ENCODE results near the gene C1QTNF1.

C1QTNF1 gene

GRCh38 chr17:78998311-78999055 is 25.5 kb upstream of the C1QTNF1 start:
- no peak overlapping the region for H3K4me3 ChIP-seq (ENCODE audit: low read depth, low read length)
- DNase-seq (ENCODE audit: low read depth): no peak
- TF ChIP-seq, protein P1, sequence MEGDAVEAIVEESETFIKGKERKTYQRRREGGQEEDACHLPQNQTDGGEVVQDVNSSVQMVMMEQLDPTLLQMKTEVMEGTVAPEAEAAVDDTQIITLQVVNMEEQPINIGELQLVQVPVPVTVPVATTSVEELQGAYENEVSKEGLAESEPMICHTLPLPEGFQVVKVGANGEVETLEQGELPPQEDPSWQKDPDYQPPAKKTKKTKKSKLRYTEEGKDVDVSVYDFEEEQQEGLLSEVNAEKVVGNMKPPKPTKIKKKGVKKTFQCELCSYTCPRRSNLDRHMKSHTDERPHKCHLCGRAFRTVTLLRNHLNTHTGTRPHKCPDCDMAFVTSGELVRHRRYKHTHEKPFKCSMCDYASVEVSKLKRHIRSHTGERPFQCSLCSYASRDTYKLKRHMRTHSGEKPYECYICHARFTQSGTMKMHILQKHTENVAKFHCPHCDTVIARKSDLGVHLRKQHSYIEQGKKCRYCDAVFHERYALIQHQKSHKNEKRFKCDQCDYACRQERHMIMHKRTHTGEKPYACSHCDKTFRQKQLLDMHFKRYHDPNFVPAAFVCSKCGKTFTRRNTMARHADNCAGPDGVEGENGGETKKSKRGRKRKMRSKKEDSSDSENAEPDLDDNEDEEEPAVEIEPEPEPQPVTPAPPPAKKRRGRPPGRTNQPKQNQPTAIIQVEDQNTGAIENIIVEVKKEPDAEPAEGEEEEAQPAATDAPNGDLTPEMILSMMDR (IDR thresholded peaks at IDR 0.05; ENCODE audit: insufficient read depth, low read depth, low read length, missing control alignments): no peak

DNA sequence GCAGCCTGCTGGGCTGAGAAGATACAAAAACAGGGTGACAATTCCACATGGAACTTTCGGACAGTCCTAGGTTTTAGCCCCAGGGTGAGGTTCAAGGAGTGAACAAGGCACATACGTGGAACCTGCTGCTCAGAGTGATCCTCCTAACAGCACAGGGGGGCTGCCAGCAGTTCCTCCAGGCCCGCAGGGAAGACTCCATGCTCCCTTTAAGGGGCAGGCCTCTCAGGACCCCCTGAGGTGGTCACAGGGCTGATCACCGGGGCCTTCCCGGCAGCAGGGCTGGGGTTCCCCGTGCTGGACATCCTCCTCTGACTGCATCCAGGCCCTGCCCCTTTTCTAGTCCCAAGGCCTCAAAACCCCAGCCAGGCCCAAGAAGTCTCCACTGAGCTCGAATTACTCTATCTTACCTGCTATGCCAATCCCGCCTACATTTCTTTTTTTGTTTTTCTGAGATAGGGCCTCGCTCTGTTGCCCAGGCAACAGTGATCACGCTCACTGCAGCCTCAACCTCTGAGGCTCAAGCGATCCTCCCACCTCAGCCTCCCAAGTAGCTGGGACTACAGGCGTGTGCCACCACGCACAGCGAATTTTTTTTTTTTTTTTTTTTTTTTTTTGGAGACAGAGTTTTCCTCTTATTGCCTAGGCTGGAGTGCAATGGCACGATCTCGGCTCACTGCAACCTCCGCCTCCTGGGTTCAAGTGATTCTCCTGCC is 24.8 kb upstream of the C1QTNF1 start:
- no peak for DNase-seq (ENCODE audit: low read depth)
- no peak overlapping the region for H3K4me3 ChIP-seq (ENCODE audit: low read depth, low read length)
- TF ChIP-seq, protein P1 (IDR thresholded peaks at IDR 0.05; ENCODE audit: insufficient read depth, low read depth, low read length, missing control alignments): no peak

- TF ChIP-seq, protein P1 (IDR thresholded peaks at IDR 0.05; ENCODE audit: insufficient read depth, low read depth, low read length, missing control alignments): no peak
- no peak overlapping the region for H3K4me3 ChIP-seq (ENCODE audit: low read depth, low read length)
- DNase-seq (ENCODE audit: low read depth): no peak
These were observed 24.0 kb upstream of the C1QTNF1 start for GRCh38 chr17:78999947-79000395.

DNA sequence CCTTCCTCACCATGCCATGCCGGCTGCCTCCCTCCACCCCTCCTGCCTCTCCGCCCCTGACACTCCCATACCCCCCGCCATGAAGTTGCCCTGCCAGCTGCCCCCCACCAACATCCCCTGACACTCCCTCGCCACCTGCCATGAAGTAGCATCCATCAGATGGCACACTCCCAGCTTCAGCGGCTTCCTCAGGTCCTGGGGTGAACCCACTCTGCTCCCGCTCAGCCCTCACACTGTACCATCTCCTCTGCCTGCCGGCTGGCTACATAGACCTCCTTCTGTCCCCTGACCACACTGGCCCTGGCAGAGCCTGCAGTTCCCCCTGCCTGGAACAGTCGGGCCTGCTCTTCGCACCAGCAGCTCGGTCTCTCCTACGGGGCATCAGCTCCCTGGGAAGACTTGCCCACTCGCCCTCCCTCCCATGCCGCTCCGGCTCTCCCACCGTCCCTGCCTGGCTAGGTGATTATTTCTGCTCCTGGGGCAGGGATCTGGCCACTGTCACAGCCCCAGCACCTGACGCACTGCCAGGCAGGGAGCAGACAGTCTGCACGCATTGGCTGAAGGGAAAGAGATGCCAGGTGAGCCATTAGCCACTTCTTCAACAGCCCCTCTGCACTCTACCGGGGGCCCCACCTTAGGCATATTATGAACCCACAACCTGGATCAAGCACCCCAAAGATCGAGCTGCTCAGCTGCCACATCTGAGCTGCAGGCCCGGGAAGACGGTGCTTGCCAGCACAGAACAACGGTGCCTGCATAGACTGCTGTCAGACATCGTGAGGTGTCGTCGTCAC is 23.4 kb upstream of the C1QTNF1 start:
- no peak for DNase-seq (ENCODE audit: low read depth)
- TF ChIP-seq, protein P1 (IDR thresholded peaks at IDR 0.05; ENCODE audit: insufficient read depth, low read depth, low read length, missing control alignments): no peak
- H3K4me3 ChIP-seq (ENCODE audit: low read depth, low read length): no peak overlapping the region

- TF ChIP-seq, protein P1 (IDR thresholded peaks at IDR 0.05; ENCODE audit: insufficient read depth, low read depth, low read length, missing control alignments): no peak
- no peak for DNase-seq (ENCODE audit: low read depth)
These were observed 22.6 kb upstream of the C1QTNF1 start for GRCh38 chr17:79001190-79002020.

DNA sequence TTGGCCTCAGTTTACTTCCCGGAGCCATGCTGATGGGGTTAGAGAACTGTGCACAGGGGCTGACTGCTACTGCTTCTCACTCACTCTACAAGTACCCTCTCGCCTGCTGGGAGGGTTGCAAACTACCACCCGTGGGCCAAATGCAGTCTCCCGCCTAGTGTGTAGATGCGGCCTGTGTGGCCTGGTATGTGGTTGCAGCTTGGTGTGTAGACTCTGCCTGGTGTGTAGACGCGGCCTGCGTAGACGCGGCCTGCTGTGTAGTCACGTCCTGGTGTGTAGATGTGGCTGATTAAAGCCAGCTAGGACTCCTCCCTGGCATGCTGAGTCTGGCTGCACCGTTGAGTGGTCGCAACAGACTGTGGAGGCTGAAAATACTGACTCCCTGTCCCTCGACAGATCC is 21.7 kb upstream of the C1QTNF1 start:
- TF ChIP-seq, protein P1 (IDR thresholded peaks at IDR 0.05; ENCODE audit: insufficient read depth, low read depth, low read length, missing control alignments): no peak
- H3K4me3 ChIP-seq (ENCODE audit: low read depth, low read length): no peak overlapping the region
- DNase-seq (ENCODE audit: low read depth): no peak

More at GRCh38 chr17:79001190-79002020, 22.6 kb upstream of the C1QTNF1 start:
- H3K4me3 ChIP-seq (ENCODE audit: low read depth, low read length): no peak overlapping the region

All from GM12865 (cell line).